HG03520 (cell line): Measurements from ENCODE around the gene C1QTNF1.

Source experiments
- ATAC-seq: cut with Tn5 transposase; IDR thresholded peaks from one replicate; pipeline ENCODE4 v1.9.1; 2021; ENCODE audit warnings: mild to moderate bottlenecking, moderate library complexity; ENCODE audit not compliant: unreplicated experiment

The C1QTNF1 gene

DNA sequence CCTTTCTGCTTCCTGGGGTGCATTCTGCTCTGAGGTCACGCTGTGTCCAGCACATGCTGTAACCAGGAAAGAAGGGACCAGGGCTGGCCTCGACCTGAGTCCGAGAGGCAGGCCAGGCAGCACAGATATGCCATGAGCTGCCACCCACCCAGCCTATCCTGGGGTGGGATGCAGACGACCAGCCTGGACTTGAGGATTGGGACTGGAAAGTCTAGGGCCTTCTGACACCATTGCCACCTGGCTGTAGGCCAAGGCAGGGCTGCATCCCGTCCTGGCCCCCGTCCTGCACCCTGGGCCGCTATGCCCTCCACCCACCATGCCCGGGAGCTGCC is 65.0 kb downstream of the C1QTNF1 start:
- ATAC-seq, result no peak

- no peak for ATAC-seq
Observed at GRCh38 chr17:79089720-79090442, 65.9 kb downstream of the C1QTNF1 start.

- ATAC-seq, result no peak
Observed at GRCh38 chr17:79090443-79091225, 66.7 kb downstream of the C1QTNF1 start.

- ATAC-seq, result no peak
Observed at GRCh38 chr17:79091226-79091670, 67.3 kb downstream of the C1QTNF1 start.

- no peak for ATAC-seq
Observed at GRCh38 chr17:79092567-79092966, 68.6 kb downstream of the C1QTNF1 start.

- no peak for ATAC-seq
Observed at GRCh38 chr17:79093270-79093669, 69.3 kb downstream of the C1QTNF1 start.

DNA sequence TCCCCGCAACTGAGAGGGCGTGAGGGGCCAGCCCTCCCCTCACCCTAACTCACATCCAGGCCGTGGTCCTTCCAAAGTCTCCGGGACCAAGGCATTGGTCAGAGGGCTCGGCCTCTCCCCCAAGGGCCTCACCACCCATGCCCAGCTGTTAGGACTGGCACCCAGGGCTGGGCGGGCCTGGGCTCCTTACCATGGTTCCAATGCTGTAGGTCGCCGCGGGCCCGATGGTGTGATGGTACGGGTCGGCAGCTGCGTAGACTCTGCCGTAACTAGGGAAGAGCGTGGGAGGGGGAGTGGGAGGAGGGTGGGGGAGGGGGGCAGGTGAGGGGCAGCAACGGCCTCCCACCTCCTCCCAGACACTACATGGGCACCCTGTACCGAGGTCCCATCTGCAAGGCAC is 70.3 kb downstream of the C1QTNF1 start:
- no peak for ATAC-seq

- ATAC-seq, result no peak
Observed at GRCh38 chr17:79095345-79096055, 71.5 kb downstream of the C1QTNF1 start.

DNA sequence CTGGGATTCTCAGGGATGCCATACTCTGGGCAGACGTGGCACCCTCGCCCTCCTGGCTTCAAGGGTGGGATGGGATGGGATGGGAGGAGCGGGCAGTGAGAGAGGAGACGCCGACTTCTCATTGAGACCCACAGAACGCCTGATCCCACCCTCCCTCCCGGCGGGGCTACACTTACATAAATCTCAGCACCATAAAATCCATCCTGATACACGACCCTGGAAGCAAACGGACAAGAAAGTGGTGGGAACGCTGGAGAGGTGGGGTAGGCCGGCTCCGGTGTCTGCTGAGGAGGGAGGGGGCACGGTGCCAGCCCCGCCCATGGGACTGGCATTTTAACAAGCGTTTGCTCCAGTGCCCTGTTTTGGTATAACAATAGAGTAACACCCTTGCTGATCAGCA is 72.5 kb downstream of the C1QTNF1 start:
- ATAC-seq, result no peak

DNA sequence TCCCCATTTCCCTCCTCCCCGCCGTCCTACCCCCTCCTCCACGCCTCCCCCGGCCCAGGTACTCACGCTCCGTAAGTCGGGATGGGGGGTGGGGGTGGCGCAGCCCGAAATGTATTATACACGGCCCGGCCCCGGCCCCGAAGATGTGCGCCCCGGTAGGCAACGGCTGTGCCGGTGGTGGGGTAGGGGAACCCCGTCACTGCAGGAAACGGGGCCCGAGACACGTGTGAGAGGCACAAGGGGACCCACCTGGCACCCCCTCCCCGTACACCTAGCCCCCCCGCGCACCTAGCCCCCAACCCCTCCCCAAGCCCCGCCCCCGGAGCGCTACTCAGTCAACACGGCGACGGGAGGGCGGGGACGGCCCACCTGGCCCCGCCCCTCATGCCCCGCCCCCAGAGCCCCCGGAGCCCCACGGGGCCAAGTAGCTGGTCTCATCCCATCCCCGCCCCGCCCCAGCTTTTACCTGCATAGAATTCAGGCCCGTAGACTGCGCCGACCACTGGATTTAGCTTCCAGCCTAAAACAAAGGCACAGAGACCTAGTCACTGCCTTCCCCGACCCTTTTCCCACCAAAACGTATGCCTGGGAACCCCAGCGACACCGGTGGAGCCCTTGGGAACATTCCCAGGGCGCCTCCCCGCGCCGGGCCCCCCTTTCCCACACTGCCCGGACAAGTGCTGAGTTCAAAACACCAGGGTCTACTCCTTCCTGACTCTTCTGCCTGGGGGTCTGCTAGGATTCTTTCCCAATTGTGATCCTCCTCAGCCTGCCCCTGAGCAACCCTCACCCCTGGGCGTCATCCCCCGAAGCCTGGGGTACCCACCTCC is 73.5 kb downstream of the C1QTNF1 start:
- no peak for ATAC-seq

DNA sequence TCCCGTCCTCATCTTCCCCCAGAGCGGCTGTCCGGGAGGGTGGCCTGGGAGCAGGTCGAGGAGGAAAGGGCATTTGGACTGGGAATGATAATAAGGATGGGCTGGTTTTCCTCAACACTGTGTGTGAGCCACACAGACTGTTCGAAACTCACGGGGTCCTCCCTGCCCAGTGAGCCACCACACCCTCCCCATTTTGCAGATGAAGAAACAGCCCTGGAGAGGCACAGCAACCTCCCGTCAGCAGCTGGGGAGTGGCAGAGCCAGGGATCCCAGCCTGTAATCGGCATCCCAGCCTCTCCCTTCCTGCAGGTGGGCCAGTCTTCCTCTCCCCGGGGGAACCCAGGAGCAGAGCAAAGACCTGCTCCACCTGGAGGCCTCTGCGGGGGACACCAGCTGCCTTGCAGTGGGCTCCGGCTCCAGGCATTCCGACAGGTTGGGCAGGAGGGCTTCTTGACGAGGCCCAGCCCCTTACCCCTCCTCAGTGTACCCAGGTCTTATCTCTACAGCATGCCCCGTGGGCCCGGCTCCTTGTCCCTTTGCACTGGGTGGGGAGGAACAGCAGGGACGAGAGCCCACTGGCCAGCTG is 74.4 kb downstream of the C1QTNF1 start:
- ATAC-seq, result no peak
